Measurements from ENCODE around the gene SLC39A2. TPM values are rescaled to one million over a fixed set of nuclear protein-coding genes. Genes with fewer than 3 reads are reported as not detected.
"Not testable (repeated sequence)": the region's sequence is repeated elsewhere in the genome, so short reads cannot be mapped to it uniquely, and the experiment has no call there.

Gene SLC39A2
- polyA plus RNA-seq, 1 of the 3 experiments (the other 2 are of a cell fraction): not detected

DNA sequence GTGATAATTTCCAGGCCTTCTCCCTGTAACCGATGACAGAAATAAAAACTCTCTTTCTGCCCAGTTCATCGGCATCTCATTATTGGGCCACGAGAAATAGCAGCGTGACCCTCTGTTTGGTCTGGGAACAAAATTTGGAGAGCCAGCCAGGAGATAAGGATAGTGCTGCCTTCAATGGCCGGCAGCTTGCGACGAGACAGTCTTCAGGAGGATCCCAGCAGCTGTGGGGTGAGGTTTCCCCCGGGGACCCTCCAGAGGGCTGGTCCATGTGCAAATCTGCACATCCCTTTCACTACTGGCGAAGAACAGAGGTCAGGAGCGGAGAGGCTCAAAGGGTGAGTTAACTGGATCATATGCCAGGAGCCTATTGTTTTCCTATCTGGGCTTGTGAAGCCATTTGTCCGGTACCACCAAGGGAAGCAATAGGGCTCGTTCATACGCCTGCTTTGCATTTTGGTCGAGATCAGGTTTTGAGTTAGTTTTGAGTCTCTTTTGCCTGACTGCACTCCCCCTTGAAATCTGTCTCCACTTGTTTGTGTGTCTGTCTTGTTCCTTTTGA is 4.8 kb downstream of the SLC39A2 start:
- POLR2A ChIA-PET: no interaction called here
- no peaks in the 10 kb centered on the region for H3K9me2 ChIP-seq
- H3K36me3 ChIP-seq (replicated peaks in 1 of 2; ENCODE audit: control insufficient read depth in 1 of 2, insufficient read depth in 2 of 2, low read length in 1 of 2): no peaks in the 10 kb centered on the region
- no peaks in the 10 kb centered on the region for H3K27me3 ChIP-seq (ENCODE audit: insufficient read depth)
- no peak overlapping the region for H3K9ac ChIP-seq
- no peaks in the 10 kb centered on the region for H3F3A ChIP-seq (replicated peaks; ENCODE audit: insufficient read depth)
- no peak overlapping the region for H3K27ac ChIP-seq (ENCODE audit: low read depth in 2 of 2, low read length in 1 of 2)
- 84% methylated on average over 14 of the region's 14 CpGs for WGBS (ENCODE audit: low lambda C conversion rate)
- no peaks in the 10 kb centered on the region for H3K79me2 ChIP-seq (ENCODE audit: insufficient read depth)
- H4K20me1 ChIP-seq (ENCODE audit: insufficient read depth): no peaks in the 10 kb centered on the region
- no peaks in the 10 kb centered on the region; a peak in 1 of 4 replicates for H3K4me1 ChIP-seq (ENCODE audit: control insufficient read depth in 1 of 2, insufficient read depth in 2 of 2, low read depth in 1 of 2, low read length in 1 of 2)
- H3K4me2 ChIP-seq: no peak overlapping the region
- DNase-seq: no peak
- CTCF ChIA-PET: interaction anchor here (2.3 to 7.5 kb wide), 5 partner anchors 12 to 103 kb away, joined by 7 to 83 read pairs (median 24); no protein-coding TSS in a partner anchor
- H3K4me3 ChIP-seq (ENCODE audit: low read depth in 2 of 2, low read length in 1 of 2): no peak overlapping the region
- no peaks in the 10 kb centered on the region for H3K9me3 ChIP-seq
- TF ChIP-seq FOXJ3 (CRISPR knock-in tag; IDR thresholded peaks at IDR 0.05) (no peak), YY1 (IDR thresholded peaks at IDR 0.05; ENCODE audit: low read depth) (no peak), NRF1 (IDR thresholded peaks at IDR 0.05; ENCODE audit: low read depth, low read length) (no peak), FOSL2 (IDR thresholded peaks at IDR 0.05; ENCODE audit: borderline replicate concordance, low read depth) (no peak)
- no peak overlapping the region for H2AFZ ChIP-seq (ENCODE audit: low read depth)

DNA sequence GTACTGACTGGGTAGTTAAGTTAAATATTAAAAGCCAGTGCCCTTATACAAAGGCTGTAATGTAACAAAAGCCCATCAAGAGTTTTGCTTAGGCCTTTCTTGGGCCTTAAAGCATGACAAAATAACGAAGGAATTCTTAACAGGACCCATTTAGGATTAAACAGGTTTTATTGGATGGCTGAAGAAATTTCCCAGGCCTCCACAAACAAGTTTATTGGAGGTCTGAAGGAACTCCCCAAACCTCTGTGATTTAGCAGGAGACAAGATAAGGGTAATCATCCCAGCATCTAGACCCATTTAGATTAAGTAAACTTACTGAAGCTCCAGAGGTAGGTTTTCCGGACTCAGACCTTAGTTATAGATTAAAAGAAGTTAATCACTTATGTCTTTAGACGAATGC is 10.6 kb downstream of the SLC39A2 start:
- POLR2A ChIA-PET; H2AFZ ChIP-seq (ENCODE audit: low read depth); H3K9ac ChIP-seq; H3K9me3 ChIP-seq; H3K4me2 ChIP-seq; H4K20me1 ChIP-seq (ENCODE audit: insufficient read depth); H3K36me3 ChIP-seq (replicated peaks in 1 of 2; ENCODE audit: control insufficient read depth in 1 of 2, insufficient read depth in 2 of 2, low read length in 1 of 2); H3K9me2 ChIP-seq; H3K79me2 ChIP-seq (ENCODE audit: insufficient read depth); H3F3A ChIP-seq (replicated peaks; ENCODE audit: insufficient read depth); DNase-seq; H3K27ac ChIP-seq (ENCODE audit: low read depth in 2 of 2, low read length in 1 of 2); H3K4me1 ChIP-seq (ENCODE audit: control insufficient read depth in 1 of 2, insufficient read depth in 2 of 2, low read depth in 1 of 2, low read length in 1 of 2); H3K4me3 ChIP-seq (ENCODE audit: low read depth in 2 of 2, low read length in 1 of 2): not testable (repeated sequence)
- peaks cover 15% of the 10 kb centered on the region for H3K27me3 ChIP-seq (ENCODE audit: insufficient read depth)
- CTCF ChIA-PET: interaction anchor here (1.5 to 18.2 kb wide), 3 partner anchors 18 to 92 kb away, joined by 3 to 555 read pairs (median 248); partner anchors contain the start of genes RNASE7, TMEM253 and ZNF219
- WGBS (ENCODE audit: low lambda C conversion rate): 54% methylated on average over 3 of the region's 3 CpGs

DNA sequence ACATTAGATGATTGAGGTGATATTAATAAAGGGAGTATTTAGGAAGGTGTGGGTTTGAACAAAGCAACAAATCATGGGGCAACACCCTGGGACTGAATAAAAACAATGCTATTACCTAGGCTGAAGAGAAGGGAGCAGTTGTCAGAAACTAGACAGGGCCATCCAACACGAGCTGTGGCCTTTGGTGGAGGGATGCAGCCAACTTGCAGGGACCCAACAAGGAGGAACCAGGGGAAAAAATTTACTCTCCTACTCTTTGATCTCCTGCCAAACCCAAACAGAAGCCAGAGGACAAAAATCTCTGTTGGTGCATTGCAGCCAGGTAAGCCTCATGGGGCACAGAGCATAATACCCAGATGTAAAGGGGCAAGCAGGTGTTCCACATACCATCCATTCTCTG is 12.0 kb downstream of the SLC39A2 start:
- POLR2A ChIA-PET: no interaction called here
- H3K4me3 ChIP-seq (ENCODE audit: low read depth in 2 of 2, low read length in 1 of 2): no peak overlapping the region
- CTCF ChIA-PET: interaction anchor here (1.5 to 18.2 kb wide), 5 partner anchors 13 to 90 kb away, joined by 3 to 555 read pairs (median 8); partner anchors contain the start of genes RNASE7, SLC39A2, TMEM253 and ZNF219
- no peak for TF ChIP-seq RCOR1 (IDR thresholded peaks at IDR 0.05; ENCODE audit: low read length)
- TF ChIP-seq EZH2phosphoT487 (IDR thresholded peaks at IDR 0.05; ENCODE audit: borderline replicate concordance, low read depth): no peak
- no peak for TF ChIP-seq NFIC (IDR thresholded peaks at IDR 0.05; ENCODE audit: borderline replicate concordance)
- no peak for TF ChIP-seq RAD21 (IDR thresholded peaks at IDR 0.05; ENCODE audit: low read length)
- no peak for TF ChIP-seq NRF1 (IDR thresholded peaks at IDR 0.05; ENCODE audit: low read depth, low read length)
- TF ChIP-seq, protein P1, sequence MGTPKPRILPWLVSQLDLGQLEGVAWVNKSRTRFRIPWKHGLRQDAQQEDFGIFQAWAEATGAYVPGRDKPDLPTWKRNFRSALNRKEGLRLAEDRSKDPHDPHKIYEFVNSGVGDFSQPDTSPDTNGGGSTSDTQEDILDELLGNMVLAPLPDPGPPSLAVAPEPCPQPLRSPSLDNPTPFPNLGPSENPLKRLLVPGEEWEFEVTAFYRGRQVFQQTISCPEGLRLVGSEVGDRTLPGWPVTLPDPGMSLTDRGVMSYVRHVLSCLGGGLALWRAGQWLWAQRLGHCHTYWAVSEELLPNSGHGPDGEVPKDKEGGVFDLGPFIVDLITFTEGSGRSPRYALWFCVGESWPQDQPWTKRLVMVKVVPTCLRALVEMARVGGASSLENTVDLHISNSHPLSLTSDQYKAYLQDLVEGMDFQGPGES (IDR thresholded peaks at IDR 0.05; ENCODE audit: low read depth, low read length): no peak
- TF ChIP-seq TEAD4 (IDR thresholded peaks at IDR 0.05; ENCODE audit: borderline replicate concordance, insufficient read depth): no peak
- no peak for TF ChIP-seq SMC3 (IDR thresholded peaks at IDR 0.05; ENCODE audit: low read depth, low read length)
- TF ChIP-seq, protein P2, sequence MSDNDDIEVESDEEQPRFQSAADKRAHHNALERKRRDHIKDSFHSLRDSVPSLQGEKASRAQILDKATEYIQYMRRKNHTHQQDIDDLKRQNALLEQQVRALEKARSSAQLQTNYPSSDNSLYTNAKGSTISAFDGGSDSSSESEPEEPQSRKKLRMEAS (IDR thresholded peaks at IDR 0.05; ENCODE audit: low read depth): no peak
- TF ChIP-seq YY1 (IDR thresholded peaks at IDR 0.05; ENCODE audit: low read depth): no peak
- TF ChIP-seq CHD2 (IDR thresholded peaks at IDR 0.05; ENCODE audit: low read length, partially characterized antibody): no peak
- TF ChIP-seq, protein P3, sequence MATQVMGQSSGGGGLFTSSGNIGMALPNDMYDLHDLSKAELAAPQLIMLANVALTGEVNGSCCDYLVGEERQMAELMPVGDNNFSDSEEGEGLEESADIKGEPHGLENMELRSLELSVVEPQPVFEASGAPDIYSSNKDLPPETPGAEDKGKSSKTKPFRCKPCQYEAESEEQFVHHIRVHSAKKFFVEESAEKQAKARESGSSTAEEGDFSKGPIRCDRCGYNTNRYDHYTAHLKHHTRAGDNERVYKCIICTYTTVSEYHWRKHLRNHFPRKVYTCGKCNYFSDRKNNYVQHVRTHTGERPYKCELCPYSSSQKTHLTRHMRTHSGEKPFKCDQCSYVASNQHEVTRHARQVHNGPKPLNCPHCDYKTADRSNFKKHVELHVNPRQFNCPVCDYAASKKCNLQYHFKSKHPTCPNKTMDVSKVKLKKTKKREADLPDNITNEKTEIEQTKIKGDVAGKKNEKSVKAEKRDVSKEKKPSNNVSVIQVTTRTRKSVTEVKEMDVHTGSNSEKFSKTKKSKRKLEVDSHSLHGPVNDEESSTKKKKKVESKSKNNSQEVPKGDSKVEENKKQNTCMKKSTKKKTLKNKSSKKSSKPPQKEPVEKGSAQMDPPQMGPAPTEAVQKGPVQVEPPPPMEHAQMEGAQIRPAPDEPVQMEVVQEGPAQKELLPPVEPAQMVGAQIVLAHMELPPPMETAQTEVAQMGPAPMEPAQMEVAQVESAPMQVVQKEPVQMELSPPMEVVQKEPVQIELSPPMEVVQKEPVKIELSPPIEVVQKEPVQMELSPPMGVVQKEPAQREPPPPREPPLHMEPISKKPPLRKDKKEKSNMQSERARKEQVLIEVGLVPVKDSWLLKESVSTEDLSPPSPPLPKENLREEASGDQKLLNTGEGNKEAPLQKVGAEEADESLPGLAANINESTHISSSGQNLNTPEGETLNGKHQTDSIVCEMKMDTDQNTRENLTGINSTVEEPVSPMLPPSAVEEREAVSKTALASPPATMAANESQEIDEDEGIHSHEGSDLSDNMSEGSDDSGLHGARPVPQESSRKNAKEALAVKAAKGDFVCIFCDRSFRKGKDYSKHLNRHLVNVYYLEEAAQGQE (IDR thresholded peaks at IDR 0.05; ENCODE audit: low read depth, low read length): no peak
- TF ChIP-seq RXRA (IDR thresholded peaks at IDR 0.05; ENCODE audit: borderline replicate concordance, low read depth): no peak
- TF ChIP-seq FOSL2 (IDR thresholded peaks at IDR 0.05; ENCODE audit: borderline replicate concordance, low read depth): no peak
- TF ChIP-seq SIN3A (IDR thresholded peaks at IDR 0.05; ENCODE audit: borderline replicate concordance, low read depth, low read length): no peak
- TF ChIP-seq EP300 (IDR thresholded peaks at IDR 0.05; ENCODE audit: borderline replicate concordance in 1 of 2, low read depth in 1 of 2, low read length in 1 of 2): no peak

More for the DNA sequence above, 12.0 kb downstream of the SLC39A2 start:
- H3K9me3 ChIP-seq: no peaks in the 10 kb centered on the region
- H3K9me2 ChIP-seq: no peaks in the 10 kb centered on the region
- no peak overlapping the region for H3K9ac ChIP-seq
- no peak overlapping the region for H2AFZ ChIP-seq (ENCODE audit: low read depth)
- H3K36me3 ChIP-seq (replicated peaks in 1 of 2; ENCODE audit: control insufficient read depth in 1 of 2, insufficient read depth in 2 of 2, low read length in 1 of 2): no peaks in the 10 kb centered on the region
- H4K20me1 ChIP-seq (ENCODE audit: insufficient read depth): no peaks in the 10 kb centered on the region
- H3F3A ChIP-seq (replicated peaks; ENCODE audit: insufficient read depth): no peaks in the 10 kb centered on the region
- 23% methylated on average over 1 of the region's 1 CpG for WGBS (ENCODE audit: low lambda C conversion rate)
- peaks cover 15% of the 10 kb centered on the region for H3K27me3 ChIP-seq (ENCODE audit: insufficient read depth)
- no peak overlapping the region for H3K4me2 ChIP-seq
- no peaks in the 10 kb centered on the region for H3K79me2 ChIP-seq (ENCODE audit: insufficient read depth)
- no peaks in the 10 kb centered on the region; a peak in 1 of 4 replicates for H3K4me1 ChIP-seq (ENCODE audit: control insufficient read depth in 1 of 2, insufficient read depth in 2 of 2, low read depth in 1 of 2, low read length in 1 of 2)
- H3K27ac ChIP-seq (ENCODE audit: low read depth in 2 of 2, low read length in 1 of 2): no peak overlapping the region
- DNase-seq: no peak

All from SK-N-SH (cell line).